HG02885 (cell line): Measurements from ENCODE around the gene MICALL1.

Experiments
- ATAC-seq: cut with Tn5 transposase; IDR thresholded peaks from one replicate; pipeline ENCODE4 v1.9.1; 2021; ENCODE audit warnings: mild to moderate bottlenecking; ENCODE audit not compliant: unreplicated experiment, poor library complexity

Gene MICALL1

DNA sequence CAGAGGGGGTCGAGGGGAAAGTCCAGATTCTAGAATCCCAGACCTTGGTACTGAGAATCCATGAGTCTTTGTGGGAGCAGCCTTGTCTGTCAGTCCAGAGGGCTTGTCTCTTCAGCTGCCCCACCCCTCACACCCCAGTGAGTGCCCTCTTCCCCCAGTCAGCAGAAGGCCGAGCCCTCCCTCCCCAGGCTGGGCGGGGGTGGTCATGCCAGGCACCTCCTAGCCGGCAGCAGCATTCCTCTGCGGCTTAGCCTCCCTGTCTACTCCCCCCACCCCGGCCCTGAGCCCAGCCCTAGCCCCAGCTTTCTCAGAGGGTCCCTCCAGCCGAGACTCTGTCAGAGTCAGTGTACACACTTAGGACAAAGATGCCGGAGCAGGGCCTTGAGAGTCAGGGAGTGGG, 73.7 kb downstream of the MICALL1 start:
- ATAC-seq: no peak

GRCh38 chr22:37981282-37982011, 75.3 kb downstream of the MICALL1 start:
- ATAC-seq: no peak

GRCh38 chr22:37982151-37982785, 76.2 kb downstream of the MICALL1 start:
- no peak for ATAC-seq

DNA sequence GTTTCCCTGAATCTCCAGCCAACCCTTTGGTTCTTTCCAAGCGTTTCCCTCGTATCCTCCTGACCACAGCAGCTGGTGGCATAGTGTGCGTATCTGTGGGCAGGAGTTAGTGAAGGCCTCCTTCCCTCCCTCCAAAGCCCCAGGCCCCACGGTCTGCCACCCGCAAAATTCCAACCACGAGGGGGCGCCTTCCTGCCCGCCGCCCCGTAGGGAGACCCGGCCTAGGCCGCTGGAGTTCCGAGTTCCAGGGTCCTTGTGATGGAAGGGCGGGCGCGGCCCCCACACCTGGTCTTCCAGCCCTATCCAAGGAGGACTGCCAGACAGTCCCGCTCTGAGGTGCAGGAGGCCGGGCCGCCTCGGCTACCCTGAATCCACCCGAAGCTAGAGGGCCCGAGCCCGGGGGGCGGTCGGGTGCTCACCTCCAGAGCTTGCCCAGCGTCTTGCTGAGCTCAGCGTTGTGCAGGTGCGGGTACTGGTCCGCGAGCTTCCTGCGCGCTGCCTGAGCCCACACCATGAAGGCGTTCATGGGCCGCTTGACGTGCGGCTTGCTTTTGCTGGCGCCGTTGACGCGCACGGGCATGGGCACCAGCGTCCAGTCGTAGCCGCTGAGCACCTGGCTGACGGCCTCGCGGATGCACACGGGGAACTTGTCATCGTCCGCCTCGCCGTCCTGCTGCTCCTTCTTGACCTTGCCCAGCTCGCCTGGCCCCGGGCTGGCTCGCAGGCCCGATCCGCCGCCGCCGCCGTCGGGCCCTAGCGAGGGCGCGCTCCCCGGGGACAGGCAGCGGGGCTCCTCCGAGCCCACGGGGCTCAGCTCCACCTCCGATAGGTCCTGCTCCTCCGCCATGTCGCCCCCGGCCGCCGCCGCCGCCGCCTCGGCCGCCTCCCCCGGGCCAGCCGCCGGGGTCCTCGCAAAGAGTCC, 77.1 kb downstream of the MICALL1 start:
- no peak for ATAC-seq

DNA sequence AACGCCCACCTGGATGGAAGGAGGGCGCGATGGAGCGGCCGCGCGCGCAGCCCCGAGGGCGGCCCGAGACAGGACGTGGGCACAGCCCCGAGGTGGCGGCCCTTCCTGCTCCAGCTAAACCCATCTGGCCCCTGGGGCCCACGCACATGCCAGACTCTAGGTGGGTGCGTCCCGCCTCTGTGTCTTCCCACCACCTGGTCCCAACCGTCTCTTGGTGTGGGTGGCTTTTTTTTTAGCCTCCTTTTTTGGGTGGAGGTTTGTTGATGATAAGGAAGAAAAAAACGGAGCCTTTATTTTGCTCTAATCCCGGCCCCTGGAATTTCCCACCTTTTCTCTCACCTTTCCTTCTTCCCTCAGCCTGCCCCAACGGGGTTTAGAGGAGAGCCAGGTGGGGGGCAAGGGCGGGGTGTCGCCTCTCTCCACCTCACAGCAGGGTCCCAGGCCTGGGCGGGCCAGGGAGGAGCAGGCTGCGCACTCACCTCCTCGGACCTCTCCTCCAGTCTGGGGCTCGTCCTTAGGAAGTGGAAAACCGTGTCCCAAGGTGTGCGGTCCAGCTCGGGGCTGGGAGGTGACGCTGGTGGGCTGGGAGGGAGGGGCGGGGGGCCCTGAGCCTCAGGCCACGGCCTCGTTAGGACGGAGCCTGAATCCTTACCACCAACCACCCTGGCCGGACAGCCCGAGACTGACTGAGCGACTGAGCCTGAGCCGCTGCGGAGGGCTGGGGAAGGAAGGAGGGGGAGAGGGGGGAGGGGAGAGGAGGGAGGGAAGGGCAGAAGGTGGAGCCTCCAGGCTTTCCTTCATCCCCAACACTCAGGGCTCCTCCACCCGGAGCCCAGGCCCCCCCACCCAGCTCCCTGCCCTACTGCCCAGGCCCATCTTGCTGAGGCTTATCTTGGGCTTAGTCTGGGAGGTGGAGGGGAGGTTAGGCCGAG, 78.0 kb downstream of the MICALL1 start, which contains the start of gene SOX10:
Gene SOX10 (minus strand): TSS at position 696 of the 932 bp plus-strand sequence. CDS start 771 bp downstream, outside the sequence.
- ATAC-seq: no peak

GRCh38 chr22:37985050-37985585, 79.0 kb downstream of the MICALL1 start:
- ATAC-seq: no peak

- no peak for ATAC-seq
These were observed 79.7 kb downstream of the MICALL1 start for GRCh38 chr22:37985751-37986281.

DNA sequence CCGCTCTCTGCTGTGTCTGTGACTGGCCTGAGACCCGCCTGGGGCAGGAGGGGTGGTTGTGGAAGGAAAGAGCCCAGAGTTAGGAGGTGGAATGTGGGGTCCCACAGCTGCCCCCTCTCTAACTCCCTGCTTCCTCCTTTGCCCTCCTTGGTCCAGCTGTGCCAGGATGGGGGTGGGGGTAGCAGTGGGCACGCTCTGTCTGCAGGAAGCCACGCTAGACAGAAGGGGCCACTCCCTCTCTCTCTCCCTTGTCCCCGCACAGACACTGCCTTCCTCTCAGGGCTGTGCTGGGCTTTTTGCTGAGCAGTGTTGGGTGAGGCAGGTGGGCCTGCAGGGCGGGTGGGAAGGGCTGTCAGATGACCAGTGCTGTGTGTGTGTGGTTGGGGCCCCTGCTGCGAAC, 80.3 kb downstream of the MICALL1 start:
- ATAC-seq: no peak

DNA sequence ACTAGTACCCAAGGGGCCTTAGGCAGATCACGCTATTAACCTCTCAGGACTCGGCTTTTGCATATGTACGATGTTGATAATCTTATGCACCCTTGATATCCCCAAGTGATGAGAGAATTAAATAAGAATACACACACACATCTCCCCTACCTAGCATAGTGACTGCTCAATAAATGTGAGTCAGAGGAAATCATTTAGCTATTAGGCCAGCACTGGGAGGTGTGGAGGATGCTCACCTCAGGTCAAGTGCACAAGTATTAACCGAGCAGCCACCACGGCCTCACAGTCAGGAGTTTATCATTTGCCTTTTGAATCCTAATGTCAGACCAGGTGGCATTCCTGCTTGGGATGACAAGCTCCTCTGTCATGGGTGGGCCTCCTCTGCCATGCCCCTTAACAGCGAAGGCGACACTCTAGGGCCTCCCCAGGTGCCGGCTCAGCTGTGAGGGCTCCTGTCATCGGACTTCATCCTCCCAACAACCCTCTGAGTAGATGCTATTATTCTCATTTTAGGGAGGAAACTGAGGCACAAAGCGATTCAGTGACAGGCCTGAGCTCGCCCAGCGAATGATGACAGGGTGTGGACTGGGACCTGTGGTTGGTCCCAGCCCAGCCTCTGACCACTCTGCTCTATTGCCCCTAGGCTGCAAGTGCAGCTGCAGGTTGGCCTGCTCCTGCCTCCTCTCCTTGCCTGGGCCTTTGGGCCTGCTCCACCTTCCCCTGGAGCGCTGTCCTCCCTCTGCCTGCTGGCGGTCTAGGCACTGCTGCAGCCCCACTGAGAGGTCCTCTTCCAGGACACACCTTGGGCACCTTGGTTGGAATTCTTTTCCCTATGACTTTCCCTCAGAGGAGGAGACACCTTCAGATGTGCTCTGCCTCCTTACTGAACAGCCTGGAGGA, 83.3 kb downstream of the MICALL1 start:
- no peak for ATAC-seq

GRCh38 chr22:37990301-37990700, 84.2 kb downstream of the MICALL1 start:
- no peak for ATAC-seq

DNA sequence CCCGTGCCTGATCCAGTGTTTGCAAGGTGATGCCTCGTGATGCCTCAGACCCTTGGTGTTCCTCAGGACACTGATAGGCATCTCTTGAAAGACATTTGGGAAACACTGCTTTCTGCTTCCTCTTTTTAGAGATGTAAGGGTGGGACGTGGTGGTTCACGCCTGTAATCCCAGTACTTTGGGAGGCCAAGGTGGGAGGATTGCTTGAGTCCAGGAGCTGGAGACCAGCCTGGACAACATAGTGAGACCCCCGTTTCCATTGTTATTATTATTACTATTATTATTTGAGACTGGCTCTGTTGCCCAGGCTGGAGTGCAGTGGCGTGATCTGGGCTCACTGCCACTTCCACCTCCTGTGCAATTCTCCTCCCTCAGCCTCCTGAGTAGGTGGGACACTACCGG, 84.8 kb downstream of the MICALL1 start:
- ATAC-seq: no peak

DNA sequence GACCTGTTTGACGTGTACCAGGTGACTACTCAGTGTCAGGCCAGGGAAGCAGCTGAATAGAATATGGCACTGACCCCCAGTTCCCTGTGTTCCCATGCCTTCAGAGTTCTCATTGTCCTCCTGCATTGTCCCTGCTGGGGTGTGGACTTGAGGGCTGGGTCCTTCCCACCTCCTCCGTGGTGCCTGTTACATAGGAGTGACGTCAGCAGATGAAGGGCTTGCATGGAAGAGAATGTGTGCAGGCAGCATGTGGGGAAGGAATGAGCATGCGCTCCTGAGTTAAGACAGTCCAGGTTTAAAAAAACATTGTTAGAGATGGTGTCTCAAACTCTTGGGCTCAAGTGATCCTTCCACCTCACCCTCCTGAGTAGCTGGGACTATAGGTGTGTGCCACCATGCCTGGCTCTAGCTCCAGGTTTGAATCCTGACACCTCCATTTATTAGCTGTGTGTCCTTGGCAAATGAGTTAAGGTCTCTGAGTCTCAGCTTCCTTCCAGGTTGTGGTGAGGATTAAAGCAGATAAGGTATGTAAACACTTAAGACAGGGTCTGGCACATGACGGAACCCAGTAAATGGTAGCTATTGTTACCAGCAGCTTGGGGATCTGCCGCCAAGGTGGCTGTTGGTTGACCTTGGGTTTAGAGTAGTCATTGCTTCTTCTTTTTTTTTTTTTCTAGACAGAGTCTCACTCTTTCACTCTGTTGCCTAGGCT, 85.8 kb downstream of the MICALL1 start:
- ATAC-seq: no peak
